ENCODE data around the gene RBMS1. TPM values are rescaled to one million over a fixed set of nuclear protein-coding genes. Genes with fewer than 3 reads are reported as not detected.
A peak's percentile ranks its signal among the peaks of the same experiment; 100 is the strongest.

Gene RBMS1
- total RNA-seq, 1 experiment from 2014 or later = 61.9 TPM

DNA sequence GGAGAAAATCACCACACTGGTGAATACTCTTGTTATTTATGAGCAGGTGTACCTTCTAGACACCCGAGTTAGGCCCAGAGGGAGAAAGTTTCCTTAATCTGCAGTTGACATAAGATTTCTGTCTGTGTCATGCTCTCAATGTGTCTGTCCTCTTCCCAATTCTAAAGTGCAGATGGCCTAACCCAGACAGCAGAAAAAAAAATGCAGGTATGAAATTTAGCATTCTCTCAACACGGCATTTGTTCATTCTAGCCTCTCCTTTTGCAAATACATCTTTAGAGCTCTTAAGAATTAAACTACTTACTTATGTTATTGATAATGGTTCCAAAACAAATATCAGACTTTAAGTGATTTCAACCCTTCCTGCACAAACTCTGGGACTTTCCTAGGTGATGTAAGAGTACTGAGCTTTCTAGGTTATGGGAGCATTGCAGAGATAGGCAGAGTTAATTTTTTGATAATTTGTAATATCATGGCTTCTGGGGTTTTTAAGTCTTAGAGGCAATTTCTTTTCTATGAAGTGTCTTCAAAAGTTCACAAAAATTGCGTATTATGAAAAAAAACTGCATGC is 260.6 kb downstream of the RBMS1 start:
- DNase-seq = no peak
- H3K27me3 Mint-ChIP-seq (ENCODE audit: unreplicated experiment) = no peaks in the 10 kb centered on the region
- CTCF ChIA-PET = interaction anchor here (1.2 to 1.6 kb wide), 2 partner anchors 8 to 37 kb away, joined by 4 to 6 read pairs; no protein-coding TSS in a partner anchor
- intact Hi-C loops (cut with micrococcal nuclease; ENCODE audit: unreplicated experiment) = no loop called here
- no peaks in the 10 kb centered on the region for H3K9me3 Mint-ChIP-seq (ENCODE audit: low read depth, unreplicated experiment)
- TF ChIP-seq, protein P1, sequence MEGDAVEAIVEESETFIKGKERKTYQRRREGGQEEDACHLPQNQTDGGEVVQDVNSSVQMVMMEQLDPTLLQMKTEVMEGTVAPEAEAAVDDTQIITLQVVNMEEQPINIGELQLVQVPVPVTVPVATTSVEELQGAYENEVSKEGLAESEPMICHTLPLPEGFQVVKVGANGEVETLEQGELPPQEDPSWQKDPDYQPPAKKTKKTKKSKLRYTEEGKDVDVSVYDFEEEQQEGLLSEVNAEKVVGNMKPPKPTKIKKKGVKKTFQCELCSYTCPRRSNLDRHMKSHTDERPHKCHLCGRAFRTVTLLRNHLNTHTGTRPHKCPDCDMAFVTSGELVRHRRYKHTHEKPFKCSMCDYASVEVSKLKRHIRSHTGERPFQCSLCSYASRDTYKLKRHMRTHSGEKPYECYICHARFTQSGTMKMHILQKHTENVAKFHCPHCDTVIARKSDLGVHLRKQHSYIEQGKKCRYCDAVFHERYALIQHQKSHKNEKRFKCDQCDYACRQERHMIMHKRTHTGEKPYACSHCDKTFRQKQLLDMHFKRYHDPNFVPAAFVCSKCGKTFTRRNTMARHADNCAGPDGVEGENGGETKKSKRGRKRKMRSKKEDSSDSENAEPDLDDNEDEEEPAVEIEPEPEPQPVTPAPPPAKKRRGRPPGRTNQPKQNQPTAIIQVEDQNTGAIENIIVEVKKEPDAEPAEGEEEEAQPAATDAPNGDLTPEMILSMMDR (IDR thresholded peaks at IDR 0.05; ENCODE audit: unreplicated experiment) = no peak
- no TSS peak for BruUV-seq (replicated peaks)
- H3K36me3 Mint-ChIP-seq (ENCODE audit: insufficient read depth, unreplicated experiment) = peaks cover 17% of the 10 kb centered on the region
- H3K27ac Mint-ChIP-seq (ENCODE audit: unreplicated experiment) = peak overlapping the region; percentile 62
- no peak overlapping the region for H3K4me3 Mint-ChIP-seq (ENCODE audit: low read depth, unreplicated experiment)
- peaks cover 56% of the 10 kb centered on the region for H3K4me1 Mint-ChIP-seq (ENCODE audit: low read depth, unreplicated experiment)

DNA sequence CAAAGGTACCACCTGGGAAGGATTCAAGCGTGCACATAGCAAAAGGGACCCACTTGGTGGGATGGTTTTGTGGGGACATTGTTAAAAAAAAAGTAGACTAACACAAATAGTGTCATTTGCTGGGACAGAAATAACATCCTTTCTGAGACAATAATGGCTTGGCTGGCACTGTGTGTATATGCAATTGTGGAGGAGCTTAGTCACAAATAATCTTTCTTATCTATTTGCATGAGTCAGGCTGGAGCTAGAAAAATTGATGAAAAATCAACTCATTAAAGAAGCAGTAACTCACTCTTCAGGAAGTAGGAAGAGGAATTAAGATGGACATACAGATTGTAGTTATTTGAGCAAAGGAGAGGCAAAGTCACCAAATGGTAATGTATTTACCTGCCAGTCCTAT is 264.0 kb downstream of the RBMS1 start:
- Mint-ChIP-seq H3K36me3 (ENCODE audit: insufficient read depth, unreplicated experiment) (peaks cover 35% of the 10 kb centered on the region), H3K27me3 (ENCODE audit: unreplicated experiment) (no peaks in the 10 kb centered on the region), H3K9me3 (ENCODE audit: low read depth, unreplicated experiment) (no peaks in the 10 kb centered on the region), H3K27ac (ENCODE audit: unreplicated experiment) (peak overlapping the region; percentile 94), H3K4me1 (ENCODE audit: low read depth, unreplicated experiment) (peaks cover 86% of the 10 kb centered on the region), H3K4me3 (ENCODE audit: low read depth, unreplicated experiment) (peak overlapping the region; percentile 25)
- TF ChIP-seq, protein P1 (IDR thresholded peaks at IDR 0.05; ENCODE audit: unreplicated experiment) = no peak
- no peak for DNase-seq
- CTCF ChIA-PET = interaction anchor here (0.8 to 2.3 kb wide), 5 partner anchors 12 to 41 kb away, joined by 4 to 14 read pairs (median 9); no protein-coding TSS in a partner anchor
- no TSS peak for BruUV-seq (replicated peaks)
- intact Hi-C loops (cut with micrococcal nuclease; ENCODE audit: unreplicated experiment) = loop anchor here (2.0 to 10.0 kb wide), 2 partner anchors 15 to 165 kb away; no protein-coding TSS in a partner anchor

DNA sequence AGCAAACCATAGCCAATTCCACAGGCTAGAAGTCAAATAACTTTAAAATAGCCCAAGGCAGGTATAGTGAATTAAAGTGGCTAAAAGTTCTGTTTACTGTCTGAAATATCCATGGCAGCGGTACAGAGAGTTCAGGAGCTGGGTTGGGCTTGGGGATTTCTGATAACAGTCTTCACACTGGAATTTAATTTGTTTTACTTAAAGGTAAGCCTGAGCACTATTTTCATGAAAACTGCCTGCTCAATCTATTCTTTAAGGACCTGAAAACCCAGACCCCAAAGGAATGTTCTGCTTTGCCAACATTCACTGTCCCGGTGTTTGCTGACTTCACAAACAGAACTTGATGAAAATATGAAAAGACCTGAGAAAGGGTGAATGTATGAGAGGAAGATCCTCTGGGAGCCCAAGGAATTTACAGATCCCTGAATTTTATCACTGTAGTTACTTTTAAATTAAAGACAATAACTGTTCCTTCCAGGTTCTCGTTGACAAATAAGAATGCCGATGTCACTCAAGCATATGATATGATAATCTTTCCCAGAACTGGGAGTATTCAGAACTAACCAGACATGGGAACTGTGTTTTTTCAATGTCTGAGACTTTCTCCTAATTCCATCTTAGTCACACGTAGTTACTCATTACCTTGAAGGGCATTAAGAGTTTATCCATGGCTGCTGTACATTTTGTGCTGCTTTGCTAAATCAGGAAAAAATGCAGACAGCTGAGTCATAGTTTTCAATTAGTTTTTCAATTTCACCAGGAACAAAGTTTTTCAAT is 265.3 kb downstream of the RBMS1 start:
- TF ChIP-seq, protein P1 (IDR thresholded peaks at IDR 0.05; ENCODE audit: unreplicated experiment) = no peak
- Mint-ChIP-seq H3K36me3 (ENCODE audit: insufficient read depth, unreplicated experiment) (peaks cover 35% of the 10 kb centered on the region), H3K27ac (ENCODE audit: unreplicated experiment) (peak overlapping the region; percentile 94), H3K4me3 (ENCODE audit: low read depth, unreplicated experiment) (peak overlapping the region; percentile 51), H3K4me1 (ENCODE audit: low read depth, unreplicated experiment) (peaks cover 91% of the 10 kb centered on the region), H3K9me3 (ENCODE audit: low read depth, unreplicated experiment) (no peaks in the 10 kb centered on the region), H3K27me3 (ENCODE audit: unreplicated experiment) (no peaks in the 10 kb centered on the region)
- DNase-seq = no peak
- intact Hi-C loops (cut with micrococcal nuclease; ENCODE audit: unreplicated experiment) = loop anchor here (2.0 to 10.0 kb wide), 2 partner anchors 16 to 166 kb away; no protein-coding TSS in a partner anchor
- BruUV-seq (replicated peaks) = TSS peak; percentile 25
- CTCF ChIA-PET = interaction anchor here (0.9 to 2.3 kb wide), 4 partner anchors 13 to 42 kb away, joined by 4 to 14 read pairs (median 10); no protein-coding TSS in a partner anchor

DNA sequence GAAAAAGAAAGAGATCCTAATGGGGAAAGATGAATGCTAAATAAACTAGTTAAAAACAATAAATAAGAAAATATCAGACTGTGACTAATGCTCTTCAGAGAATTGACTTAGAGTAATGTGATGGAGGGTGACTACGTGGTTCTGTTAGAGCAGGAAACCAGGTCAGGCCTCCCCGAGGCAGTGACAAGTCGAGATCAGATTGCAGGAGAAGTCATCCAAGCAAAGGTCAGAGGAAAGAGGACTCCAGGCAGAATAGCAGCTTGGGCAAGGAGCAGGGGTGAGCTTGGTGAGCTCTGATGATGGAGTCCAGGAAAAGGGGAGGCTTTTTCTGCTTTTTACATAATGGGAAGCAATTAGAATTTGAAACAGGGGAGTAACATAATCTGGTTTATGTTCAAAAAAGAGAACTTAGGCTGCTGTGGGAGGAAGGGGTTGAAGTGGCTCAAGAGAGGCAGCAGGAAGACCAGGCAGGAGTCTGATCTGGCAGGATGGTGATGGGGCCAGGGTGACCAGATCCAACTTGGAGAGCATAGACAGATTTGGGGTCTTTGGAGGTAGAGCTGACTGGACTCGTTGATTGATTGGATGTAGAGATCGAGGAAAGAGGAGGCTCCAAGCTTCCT is 266.2 kb downstream of the RBMS1 start:
- Mint-ChIP-seq H3K9me3 (ENCODE audit: low read depth, unreplicated experiment) (no peaks in the 10 kb centered on the region), H3K27ac (ENCODE audit: unreplicated experiment) (peak overlapping the region; percentile 94), H3K4me3 (ENCODE audit: low read depth, unreplicated experiment) (peak overlapping the region; percentile 51), H3K4me1 (ENCODE audit: low read depth, unreplicated experiment) (peaks cover 91% of the 10 kb centered on the region), H3K36me3 (ENCODE audit: insufficient read depth, unreplicated experiment) (peaks cover 39% of the 10 kb centered on the region), H3K27me3 (ENCODE audit: unreplicated experiment) (no peaks in the 10 kb centered on the region)
- CTCF ChIA-PET = interaction anchor here (0.9 kb wide), 1 partner anchor 43 kb away, joined by 4 read pairs; no protein-coding TSS in a partner anchor
- DNase-seq = no peak
- no TSS peak for BruUV-seq (replicated peaks)
- intact Hi-C loops (cut with micrococcal nuclease; ENCODE audit: unreplicated experiment) = loop anchor here (10.0 kb wide), 1 partner anchor 167 kb away; no protein-coding TSS in a partner anchor
- TF ChIP-seq, protein P1 (IDR thresholded peaks at IDR 0.05; ENCODE audit: unreplicated experiment) = no peak

All from Calu3 (cell line).